HG02943 (cell line): ENCODE measurements around the gene TPH2.

Experiments
- ATAC-seq: cut with Tn5 transposase; IDR thresholded peaks from one replicate; pipeline ENCODE4 v1.9.1; 2021; ENCODE audit warnings: mild to moderate bottlenecking, low read depth, moderate library complexity; ENCODE audit not compliant: unreplicated experiment

TPH2 gene

GRCh38 chr12:71938728-71939385 is at the start of gene TPH2:
Gene TPH2, plus strand, starts transcription at chr12:71938845. Its CDS starts 142 bp downstream, at chr12:71938987.
- ATAC-seq, result peak; percentile 91

- ATAC-seq, result no peak
Observed at GRCh38 chr12:71890475-71890874, 48.2 kb upstream of the TPH2 start.

- no peak for ATAC-seq
Observed at GRCh38 chr12:71892059-71892458, 46.6 kb upstream of the TPH2 start.

- ATAC-seq, result no peak
Observed at GRCh38 chr12:71896205-71896882, 42.3 kb upstream of the TPH2 start.

GRCh38 chr12:71900091-71900490 is 38.6 kb upstream of the TPH2 start:
- ATAC-seq, result no peak

GRCh38 chr12:71904629-71905028 is 34.0 kb upstream of the TPH2 start:
- no peak for ATAC-seq

- peak; percentile 51 for ATAC-seq
Observed at GRCh38 chr12:71935594-71935993, 3.1 kb upstream of the TPH2 start.

GRCh38 chr12:71940068-71940467 is 1.4 kb downstream of the TPH2 start:
- ATAC-seq, result no peak

GRCh38 chr12:71941174-71941573 is 2.5 kb downstream of the TPH2 start:
- ATAC-seq, result no peak

GRCh38 chr12:71942259-71942658 is 3.6 kb downstream of the TPH2 start:
- no peak for ATAC-seq

GRCh38 chr12:71942703-71943102 is 4.1 kb downstream of the TPH2 start:
- no peak for ATAC-seq

- no peak for ATAC-seq
Observed at GRCh38 chr12:71945121-71945520, 6.5 kb downstream of the TPH2 start.

- no peak for ATAC-seq
Observed at GRCh38 chr12:71945883-71946282, 7.2 kb downstream of the TPH2 start.

GRCh38 chr12:71947645-71948105 is 9.0 kb downstream of the TPH2 start:
- no peak for ATAC-seq

GRCh38 chr12:71948390-71948789 is 9.7 kb downstream of the TPH2 start:
- no peak for ATAC-seq

GRCh38 chr12:71949646-71950045 is 11.0 kb downstream of the TPH2 start:
- ATAC-seq, result no peak

- no peak for ATAC-seq
Observed at GRCh38 chr12:71950404-71950803, 11.8 kb downstream of the TPH2 start.

- no peak for ATAC-seq
Observed at GRCh38 chr12:71950819-71951218, 12.2 kb downstream of the TPH2 start.

- ATAC-seq, result no peak
Observed at GRCh38 chr12:71954083-71954778, 15.6 kb downstream of the TPH2 start.

- ATAC-seq, result no peak
Observed at GRCh38 chr12:71954861-71955260, 16.2 kb downstream of the TPH2 start.

GRCh38 chr12:71955970-71956369 is 17.3 kb downstream of the TPH2 start:
- ATAC-seq, result no peak

GRCh38 chr12:71958056-71958455 is 19.4 kb downstream of the TPH2 start:
- ATAC-seq, result no peak
